A549 treated with Hydrocortisone at 1 μM for 4 hours (cell line): ENCODE results near the gene RIBC1. TPM values are rescaled to one million over a fixed set of nuclear protein-coding genes. Genes with fewer than 3 reads are reported as not detected.

ENCODE experiments used
- total RNA-seq: library from RNA; stranded (reverse); fragments of 200-300 nt; extraction: Qiagen RNA extraction; gene quantifications from 5 replicates; pipeline ENCODE4 v1.2.3, GENCODE V29; 2022

RIBC1 gene
- total RNA-seq = 0.54 to 0.94 TPM (median 0.67 TPM) in 5 replicates

DNA sequence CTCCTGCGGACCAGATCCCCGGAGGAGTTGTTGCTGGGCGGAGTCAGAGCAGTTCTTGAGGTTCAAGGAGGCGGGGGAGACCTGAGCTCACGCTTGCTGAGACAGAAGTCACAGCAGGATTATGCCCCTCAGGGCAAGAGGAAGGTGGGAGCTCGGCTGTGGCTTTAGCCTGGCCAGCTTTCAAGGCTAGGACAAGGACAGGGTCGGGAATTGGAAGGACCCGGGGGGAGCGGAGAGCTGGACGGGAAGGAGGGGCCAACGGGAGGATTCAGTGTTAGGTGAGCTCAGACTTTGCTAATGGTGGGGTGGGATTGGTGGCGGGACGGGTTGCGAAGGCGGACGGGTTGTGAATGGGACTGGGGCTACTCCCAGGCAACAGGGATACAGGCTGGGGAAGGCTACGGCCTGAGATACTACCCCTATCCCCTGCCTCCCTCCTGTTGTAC lies at the start of gene RIBC1:
Gene RIBC1, plus strand, starts transcription at position 13 of the 446 bp plus-strand sequence. CDS start 3,404 bp downstream, outside the sequence.

DNA sequence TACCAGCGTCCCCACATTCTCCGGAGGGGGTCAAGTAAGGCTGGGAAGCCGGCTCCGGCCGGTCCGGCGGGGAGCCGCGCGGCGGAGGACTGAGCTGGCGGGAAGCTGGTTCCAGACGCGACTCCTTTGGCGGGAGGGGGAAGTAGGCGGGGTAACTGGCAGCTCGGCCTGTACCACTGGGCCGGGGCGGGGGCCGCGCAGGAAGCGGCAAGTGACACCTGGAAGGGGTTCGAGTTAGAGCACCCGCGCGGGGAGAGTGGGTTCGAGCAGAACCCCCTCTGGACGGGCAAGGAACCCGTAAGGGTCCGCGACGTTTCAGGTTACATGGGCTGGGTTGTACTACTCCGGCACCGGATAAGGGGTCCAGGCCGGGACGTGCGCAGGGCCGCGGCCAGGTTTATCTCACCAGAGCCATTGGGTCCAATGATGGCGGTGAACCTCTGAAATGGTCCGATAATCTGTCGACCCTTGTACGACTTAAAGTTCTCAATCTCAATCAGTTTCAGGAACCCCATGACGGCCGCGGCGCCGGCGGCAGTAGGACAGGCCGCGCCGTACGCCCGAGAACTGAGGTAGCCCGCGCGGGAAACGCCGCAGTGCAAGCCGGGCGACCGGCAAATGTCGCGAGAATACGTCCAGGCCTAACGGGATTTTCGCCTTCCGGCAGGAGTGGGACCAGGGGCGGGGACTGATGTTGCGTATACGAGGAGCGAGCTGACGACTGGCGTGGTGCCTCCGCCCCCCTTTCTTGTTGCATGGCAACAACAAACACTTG lies 400 bp upstream of the RIBC1 start, which contains the start of gene SMC1A:
Gene SMC1A, minus strand, starts transcription at position 569 of the 775 bp plus-strand sequence. Its CDS starts 54 bp downstream, at position 515.

DNA sequence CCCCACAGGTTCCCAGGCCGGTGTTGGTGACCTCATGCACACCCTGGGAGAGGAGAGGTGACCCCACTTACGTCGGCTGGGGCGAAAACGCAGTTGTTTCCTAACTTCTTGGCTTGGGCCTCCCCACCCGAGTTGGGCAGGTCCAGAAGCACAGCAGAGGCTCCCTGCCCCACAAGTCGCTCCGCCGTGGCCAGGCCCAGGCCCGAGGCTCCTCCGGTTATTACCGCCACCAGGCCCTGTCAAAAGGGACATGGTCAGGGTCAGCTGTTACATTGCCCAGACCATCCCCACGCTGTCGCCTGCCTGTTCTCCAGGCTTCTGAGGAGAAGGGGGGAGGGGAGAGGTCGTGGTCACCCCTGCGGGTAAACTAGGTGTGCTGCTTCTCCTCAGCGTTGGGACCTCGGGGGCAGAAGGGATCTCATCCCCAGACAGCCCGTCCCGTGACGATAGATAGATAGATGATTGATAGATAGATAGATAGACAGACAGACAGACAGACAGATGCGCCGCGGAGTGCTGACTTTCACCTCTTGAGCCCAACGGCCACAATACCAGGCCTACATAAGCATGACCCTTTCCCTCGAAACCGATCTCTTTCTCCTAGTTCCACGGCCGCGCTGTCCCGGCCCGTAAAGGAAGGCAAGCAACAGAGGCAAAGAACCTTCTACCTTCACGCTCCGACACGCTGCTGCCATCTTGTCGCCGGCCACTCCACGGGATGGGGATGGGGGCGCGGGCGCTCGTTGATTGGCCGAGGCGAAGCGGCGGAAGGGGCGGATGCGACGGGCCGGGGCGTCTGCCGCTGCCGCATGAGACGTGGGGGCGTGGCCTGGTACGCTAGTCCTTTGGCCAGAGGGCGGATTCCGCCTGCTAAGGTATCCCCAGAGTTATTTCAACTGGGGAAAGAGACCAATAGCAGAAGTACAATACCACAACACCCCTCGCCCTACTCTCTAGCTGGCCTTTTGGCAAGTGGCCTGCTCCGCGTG lies 11.3 kb downstream of the RIBC1 start, which contains the start of gene HSD17B10:
Gene HSD17B10, minus strand, starts transcription at position 720 of the 989 bp plus-strand sequence. Its CDS starts 25 bp downstream, at position 695.

Other genes starting within 250 kb of the RIBC1 start
- gene KDM5C, start 197.7 kb upstream of the RIBC1 start, total RNA-seq = 47.0 to 56.4 TPM (median 52.9 TPM) in 5 replicates
- gene IQSEC2, start 141.3 kb upstream of the RIBC1 start, total RNA-seq = 31.4 to 44.5 TPM (median 40.5 TPM) in 5 replicates
- 41.1 to 61.9 TPM (median 50.0 TPM) in 5 replicates for gene SMC1A, start 219 bp upstream of the RIBC1 start, total RNA-seq
- 175 to 203 TPM (median 182 TPM) in 5 replicates for gene HSD17B10, start 11.5 kb downstream of the RIBC1 start, total RNA-seq